GM21526 (cell line): ENCODE data around the gene POMT2.
"Not testable (repeated sequence)": the region's sequence is repeated elsewhere in the genome, so short reads cannot be mapped to it uniquely, and the experiment has no call there.

ENCODE experiments used
- ATAC-seq: cut with Tn5 transposase; IDR thresholded peaks from one replicate; pipeline ENCODE4 v1.9.1; 2021; ENCODE audit warnings: moderate library complexity; ENCODE audit not compliant: unreplicated experiment, low FRiP score

POMT2 gene

GRCh38 chr14:77303417-77304156 lies 17.1 kb downstream of the POMT2 start:
- ATAC-seq, result no peak

- ATAC-seq, result no peak
Measured at GRCh38 chr14:77302926-77303325, 17.8 kb downstream of the POMT2 start.

GRCh38 chr14:77301103-77301502 lies 19.6 kb downstream of the POMT2 start:
- ATAC-seq, result no peak

GRCh38 chr14:77299771-77300170 lies 20.9 kb downstream of the POMT2 start:
- ATAC-seq, result no peak

- no peak for ATAC-seq
Measured at GRCh38 chr14:77296906-77297305, 23.8 kb downstream of the POMT2 start.

- ATAC-seq, result no peak
Measured at GRCh38 chr14:77296155-77296554, 24.5 kb downstream of the POMT2 start.

GRCh38 chr14:77290705-77291104 lies 30.0 kb downstream of the POMT2 start:
- ATAC-seq, result no peak

- no peak for ATAC-seq
Measured at GRCh38 chr14:77286576-77286975, 34.1 kb downstream of the POMT2 start.

GRCh38 chr14:77284466-77284865 lies 36.2 kb downstream of the POMT2 start:
- ATAC-seq, result no peak

- no peak for ATAC-seq
Measured at GRCh38 chr14:77284066-77284465, 36.6 kb downstream of the POMT2 start.

GRCh38 chr14:77281852-77282410 lies 38.8 kb downstream of the POMT2 start:
- no peak for ATAC-seq

GRCh38 chr14:77280921-77281320 lies 39.8 kb downstream of the POMT2 start:
- not testable (repeated sequence) for ATAC-seq

- ATAC-seq, result no peak
Measured at GRCh38 chr14:77279719-77280118, 41.0 kb downstream of the POMT2 start.

- no peak for ATAC-seq
Measured at GRCh38 chr14:77278461-77279230, 42.0 kb downstream of the POMT2 start.

GRCh38 chr14:77276959-77277358 lies 43.7 kb downstream of the POMT2 start:
- no peak for ATAC-seq

- ATAC-seq, result no peak
Measured at GRCh38 chr14:77276295-77276935, 44.3 kb downstream of the POMT2 start.

GRCh38 chr14:77275601-77276017 lies 45.1 kb downstream of the POMT2 start:
- no peak for ATAC-seq

- ATAC-seq, result no peak
Measured at GRCh38 chr14:77275041-77275580, 45.6 kb downstream of the POMT2 start.

- ATAC-seq, result no peak
Measured at GRCh38 chr14:77273796-77274195, 46.9 kb downstream of the POMT2 start.

- no peak for ATAC-seq
Measured at GRCh38 chr14:77272261-77272660, 48.4 kb downstream of the POMT2 start.
